HEK293T (cell line): ENCODE data around the gene RAB11FIP4.

Experiments
- CTCF ChIA-PET: fragments of 350-600 bp; formaldehyde crosslinking; extraction: SDS; loops from one replicate; lab custom pipeline; 2021; ENCODE audit warnings: antibody characterized with exemption, inconsistent platforms; lab: Yijun Ruan, JAX
- POLR2A ChIA-PET: fragments of 350-600 bp; formaldehyde crosslinking; extraction: SDS; loops from one replicate; lab custom pipeline; 2020; ENCODE audit warnings: antibody characterized with exemption, inconsistent platforms; lab: Yijun Ruan, JAX
- DNase-seq: peaks from one replicate; pipeline ENCODE4 v3.0.0; 2012; ENCODE audit warnings: mixed read lengths; ENCODE audit errors: extremely low spot score
- ARNT ChIP-seq: fragments of 450-650 bp; IDR thresholded peaks from 2 replicates; pipeline ENCODE4 v1.6.1; 2017; ENCODE audit warnings: mild to moderate bottlenecking
- BHLHE40 ChIP-seq: fragments of 450-650 bp; IDR thresholded peaks from 2 replicates; pipeline ENCODE4 v1.6.1; 2016; ENCODE audit warnings: mild to moderate bottlenecking, moderate library complexity, borderline replicate concordance
- ELF4 ChIP-seq: fragments of 450-650 bp; IDR thresholded peaks from 2 replicates; pipeline ENCODE4 v1.6.1; 2017; ENCODE audit warnings: antibody characterized with exemption
- FOXA1 ChIP-seq: fragments of 450-650 bp; IDR thresholded peaks from 2 replicates; pipeline ENCODE4 v1.6.1; 2016; ENCODE audit warnings: mild to moderate bottlenecking
- FOXK2 ChIP-seq: fragments of 450-650 bp; IDR thresholded peaks from 2 replicates; pipeline ENCODE4 v1.6.1; 2016; ENCODE audit warnings: mild to moderate bottlenecking
- HDGF ChIP-seq: fragments of 450-650 bp; IDR thresholded peaks from 2 replicates; pipeline ENCODE4 v1.6.1; 2017; ENCODE audit warnings: antibody characterized with exemption, borderline replicate concordance
- L3MBTL2 ChIP-seq: fragments of 450-650 bp; conservative IDR thresholded peaks from 2 replicates; pipeline ENCODE4 v1.6.1; 2016; ENCODE audit warnings: mild to moderate bottlenecking
- LEF1 ChIP-seq: fragments of 450-650 bp; IDR thresholded peaks from 2 replicates; pipeline ENCODE4 v1.6.1; 2017; ENCODE audit warnings: mild to moderate bottlenecking, borderline replicate concordance
- SP1 ChIP-seq: fragments of 450-650 bp; IDR thresholded peaks from 2 replicates; pipeline ENCODE4 v1.6.1; 2017
- SUZ12 ChIP-seq: fragments of 450-650 bp; IDR thresholded peaks from 2 replicates; pipeline ENCODE4 v1.6.1; 2016; ENCODE audit warnings: mild to moderate bottlenecking
- TARDBP ChIP-seq: fragments of 450-650 bp; IDR thresholded peaks from 2 replicates; pipeline ENCODE4 v1.6.1; 2016
- ZNF384 ChIP-seq: fragments of 450-650 bp; IDR thresholded peaks from 2 replicates; pipeline ENCODE4 v1.6.1; 2016
- TF ChIP-seq, protein P1 (sequence below): fragments of 450-650 bp; IDR thresholded peaks from 2 replicates; pipeline ENCODE4 v1.6.1; 2016

Gene RAB11FIP4

DNA sequence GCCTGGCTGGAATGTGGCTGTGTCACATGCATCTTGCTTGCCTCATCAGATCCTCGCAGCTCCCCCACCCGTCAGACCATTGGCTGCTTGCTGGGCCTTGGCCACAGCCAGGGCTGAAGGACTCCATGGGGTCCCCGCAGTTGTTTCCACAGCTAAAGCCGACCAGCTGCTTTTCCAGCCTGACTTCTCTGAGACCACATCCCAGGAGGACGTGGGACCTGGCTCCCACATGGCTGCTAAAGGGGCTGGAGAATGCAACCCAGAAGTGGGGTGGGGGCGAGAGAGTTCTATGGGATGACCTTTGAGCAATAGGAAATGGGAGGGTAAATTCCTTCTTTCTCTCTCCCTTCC, 193.8 kb downstream of the RAB11FIP4 start:
- POLR2A ChIA-PET = interaction anchor here (1.0 kb wide), 1 partner anchor 12 kb away, joined by 3 read pairs; no protein-coding TSS in a partner anchor
- no peak for TF ChIP-seq BHLHE40
- TF ChIP-seq SUZ12 = no peak
- CTCF ChIA-PET = no interaction called here
- DNase-seq = no peak

- no peak for DNase-seq
- TF ChIP-seq ELF4 (no peak), FOXK2 (no peak), TARDBP (no peak), ARNT (no peak), SUZ12 (no peak), HDGF (no peak), SP1 (no peak), FOXA1 (no peak), L3MBTL2 (no peak), LEF1 (no peak), ZNF384 (no peak)
- POLR2A ChIA-PET = no interaction called here
- CTCF ChIA-PET = interaction anchor here (1.6 kb wide), 1 partner anchor 10 kb away, joined by 5 read pairs; no protein-coding TSS in a partner anchor
Observed at GRCh38 chr17:31586946-31587345, 195.5 kb downstream of the RAB11FIP4 start.

DNA sequence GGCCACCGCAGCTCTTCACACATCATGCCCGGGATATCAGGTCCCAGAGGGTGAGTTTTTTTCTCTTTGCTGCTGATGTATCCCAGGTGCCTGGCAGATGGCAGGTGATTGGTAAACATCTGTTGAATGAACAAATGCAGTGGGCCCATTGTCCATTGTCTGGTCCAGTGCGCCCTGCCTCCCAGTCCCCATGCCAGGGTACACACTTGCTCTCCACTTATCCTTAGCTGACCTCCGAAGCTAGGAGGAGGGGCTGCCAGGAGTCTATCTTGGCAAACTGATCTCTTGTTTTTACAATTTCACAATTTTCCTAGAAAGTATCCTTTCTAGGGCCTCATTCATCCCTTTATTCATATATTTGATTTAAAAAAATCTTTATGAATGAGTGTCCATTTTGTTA, 196.0 kb downstream of the RAB11FIP4 start:
- TF ChIP-seq, protein P1, sequence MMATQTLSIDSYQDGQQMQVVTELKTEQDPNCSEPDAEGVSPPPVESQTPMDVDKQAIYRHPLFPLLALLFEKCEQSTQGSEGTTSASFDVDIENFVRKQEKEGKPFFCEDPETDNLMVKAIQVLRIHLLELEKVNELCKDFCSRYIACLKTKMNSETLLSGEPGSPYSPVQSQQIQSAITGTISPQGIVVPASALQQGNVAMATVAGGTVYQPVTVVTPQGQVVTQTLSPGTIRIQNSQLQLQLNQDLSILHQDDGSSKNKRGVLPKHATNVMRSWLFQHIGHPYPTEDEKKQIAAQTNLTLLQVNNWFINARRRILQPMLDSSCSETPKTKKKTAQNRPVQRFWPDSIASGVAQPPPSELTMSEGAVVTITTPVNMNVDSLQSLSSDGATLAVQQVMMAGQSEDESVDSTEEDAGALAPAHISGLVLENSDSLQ = no peak
- CTCF ChIA-PET = interaction anchor here (1.6 kb wide), 1 partner anchor 10 kb away, joined by 5 read pairs; no protein-coding TSS in a partner anchor

More for the DNA sequence above, 196.0 kb downstream of the RAB11FIP4 start:
- DNase-seq = no peak
- POLR2A ChIA-PET = no interaction called here
